ENCODE results near the gene HAPLN3. TPM values are rescaled to one million over a fixed set of nuclear protein-coding genes. Genes with fewer than 3 reads are reported as not detected.

Gene HAPLN3
- total RNA-seq, 1 experiment from 2014 or later = 42.4 TPM

GRCh38 chr15:88908123-88908522 lies 12.8 kb upstream of the HAPLN3 start:
- Histone ChIP-seq H3K18ac (ENCODE audit: insufficient read length, low read depth, low read length) (no peak overlapping the region), H2BK15ac (ENCODE audit: low read depth, low read length) (no peak overlapping the region), H2BK5ac (ENCODE audit: insufficient read length, low read length) (no peak overlapping the region), H3K23me2 (ENCODE audit: insufficient read length, low read depth, low read length, poor library complexity, severe bottlenecking) (peaks cover 9% of the 10 kb centered on the region), H3K79me2 (ENCODE audit: insufficient read depth, low read length) (peaks cover 23% of the 10 kb centered on the region; the same call in 1 of the 2 replicates), H4K8ac (replicated peaks; ENCODE audit: insufficient read length, low read depth, low read length) (no peak overlapping the region), H3K4ac (ENCODE audit: low read depth, low read length) (no peak overlapping the region), H3K79me1 (ENCODE audit: insufficient read depth, low read depth, low read length, poor library complexity, severe bottlenecking) (peaks cover 26% of the 10 kb centered on the region), H3K27ac (ENCODE audit: insufficient read length, low read depth, low read length) (no peak overlapping the region), H3K14ac (ENCODE audit: insufficient read depth, low read length) (no peak overlapping the region; the same call in 1 of the 2 replicates), H3K9ac (ENCODE audit: extremely low read depth, insufficient read length, low read length) (no peak overlapping the region), H3K56ac (ENCODE audit: insufficient read length, low read depth, low read length) (no peak overlapping the region), H2BK20ac (ENCODE audit: low read depth, low read length, poor library complexity, severe bottlenecking) (no peak overlapping the region), H4K20me1 (ENCODE audit: control insufficient read depth, insufficient read depth, insufficient read length) (no peaks in the 10 kb centered on the region), H2BK120ac (ENCODE audit: low read depth, low read length, poor library complexity, severe bottlenecking) (no peak overlapping the region), H2BK12ac (ENCODE audit: insufficient read length, low read depth, low read length) (no peak overlapping the region), H3T11ph (ENCODE audit: low read length) (no peak overlapping the region), H3K23ac (ENCODE audit: insufficient read length, low read depth, low read length) (no peak overlapping the region), H4K5ac (ENCODE audit: insufficient read length, low read depth, low read length) (no peak overlapping the region), H4K91ac (ENCODE audit: insufficient read length, low read depth, low read length) (no peak overlapping the region), H2AFZ (ENCODE audit: low read length) (no peak overlapping the region), H3K9me3 (ENCODE audit: control insufficient read depth, low read depth, low read length) (no peaks in the 10 kb centered on the region), H3K4me1 (ENCODE audit: insufficient read depth, low read length) (peaks cover 8% of the 10 kb centered on the region), H3K4me2 (ENCODE audit: insufficient read depth, insufficient read length, low read length) (no peak overlapping the region), H2AK5ac (ENCODE audit: insufficient read length, low read length) (no peak overlapping the region), H3K27me3 (ENCODE audit: insufficient read depth, low read length) (no peaks in the 10 kb centered on the region)
- H3K4me1 Mint-ChIP-seq = peaks cover 54 to 84% of the 10 kb centered on the region in 2 experiments
- no peak for TF ChIP-seq CTCF (conservative IDR thresholded peaks at IDR 0.05)
- H3K4me3 Mint-ChIP-seq = peak overlapping the region in 1 of 2 experiments; percentile 46; a peak in 2 of 5 replicates
- peak overlapping the region; percentile 61 to 94 (median 90); a peak in 5 of 7 replicates for H3K27ac Mint-ChIP-seq
- H3K27me3 Mint-ChIP-seq (ENCODE audit: low read depth) = no peaks in the 10 kb centered on the region
- H3K36me3 Mint-ChIP-seq (ENCODE audit: insufficient read depth in 1 of 3, low read depth in 3 of 3) = peaks cover 79 to 94% (median 85%) of the 10 kb centered on the region in 3 experiments
- no peaks in the 10 kb centered on the region; a peak in 1 of 5 replicates for H3K9me3 Mint-ChIP-seq
- no peak for DNase-seq
- no CpG with 5 or more reads among the region's 12 CpGs for WGBS (ENCODE audit: extremely low coverage, insufficient read length, low lambda C conversion rate)
